ENCODE results near the gene RPS3. TPM values are rescaled to one million over a fixed set of nuclear protein-coding genes. Genes with fewer than 3 reads are reported as not detected.
A peak's percentile ranks its signal among the peaks of the same experiment; 100 is the strongest.

Gene RPS3
- total and polyA plus RNA-seq, 2 donors (not counting 3 experiments of a cell fraction or from before 2014, with no cell fraction given) = 2,973 to 3,734 TPM

DNA sequence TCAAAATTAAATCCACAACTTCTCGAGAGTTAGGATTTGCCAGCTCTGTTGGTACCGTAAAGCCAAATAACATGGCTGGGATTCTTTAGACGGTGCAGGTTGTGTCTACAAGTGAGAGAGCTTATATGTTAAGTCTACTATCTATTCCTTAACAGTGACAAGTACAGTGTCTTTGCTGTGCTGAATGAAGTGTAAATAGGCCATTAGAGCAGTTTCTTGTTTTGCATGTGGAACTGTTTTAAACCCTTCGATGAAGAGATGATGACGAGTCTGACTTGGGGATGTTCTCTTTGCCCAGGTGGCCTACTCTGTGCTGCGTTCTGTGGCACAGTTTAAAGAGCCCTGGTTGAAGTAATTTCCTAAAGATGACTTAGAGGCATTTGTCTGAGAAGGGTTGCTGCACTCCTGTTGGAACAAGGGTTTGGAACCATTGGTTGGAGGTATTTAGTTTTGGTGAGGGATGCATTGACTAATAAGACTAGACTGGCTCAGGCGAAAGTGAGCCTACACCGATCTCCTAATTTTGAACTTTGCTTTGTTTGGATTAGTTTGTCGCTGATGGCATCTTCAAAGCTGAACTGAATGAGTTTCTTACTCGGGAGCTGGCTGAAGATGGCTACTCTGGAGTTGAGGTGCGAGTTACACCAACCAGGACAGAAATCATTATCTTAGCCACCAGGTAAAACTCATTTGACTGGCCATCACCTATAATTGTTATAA, 988 bp downstream of the RPS3 start:
- dilution Hi-C loops (cut with MboI; ENCODE audit: extremely low pct_ligation_motif_present, low sequenced_read_pairs) = no loop called here
- Histone ChIP-seq H3K4me1 (ENCODE audit: control insufficient read depth, extremely low read depth, insufficient read depth, low read length) (peaks cover 45% of the 10 kb centered on the region), H3K9me1 (replicated peaks; ENCODE audit: control insufficient read depth, extremely low read depth, insufficient read depth, low read length) (no peaks in the 10 kb centered on the region), H3K36me3 (ENCODE audit: control insufficient read depth in 2 of 2, extremely low read depth in 1 of 2, insufficient read depth in 2 of 2, low read length in 2 of 2) (peaks cover 31 to 35% of the 10 kb centered on the region in 2 experiments), H3K79me2 (ENCODE audit: control insufficient read depth, insufficient read depth, low read length) (peaks cover 57% of the 10 kb centered on the region), H2AFZ (ENCODE audit: low read depth, low read length) (no peak overlapping the region), H3K4me3 (replicated peaks in 1 of 3; ENCODE audit: insufficient read depth in 1 of 3, low read depth in 1 of 3, low read length in 3 of 3) (peak overlapping the region; percentile 77 to 86 (median 80)), H3K27me3 (ENCODE audit: control insufficient read depth in 2 of 2, insufficient read depth in 2 of 2, low read length in 2 of 2) (no peaks in the 10 kb centered on the region), H3K9me3 (replicated peaks; ENCODE audit: control insufficient read depth, insufficient read depth, low read length) (no peaks in the 10 kb centered on the region), H3K4me2 (ENCODE audit: insufficient read depth, low read length) (peak overlapping the region; percentile 77), H3K27ac (ENCODE audit: insufficient read depth, low read depth, low read length) (peak overlapping the region; percentile 80), H3K9ac (replicated peaks; ENCODE audit: extremely low read depth, insufficient read depth, low read length) (peak overlapping the region; percentile 96), H4K20me1 (replicated peaks; ENCODE audit: control insufficient read depth, extremely low read depth, insufficient read depth, low read length) (peaks cover 9% of the 10 kb centered on the region)
- ChIA-PET POLR2A (interaction anchor here (1.2 kb wide), 1 partner anchor 68 kb away, joined by 3 read pairs; no protein-coding TSS in a partner anchor), CTCF (interaction anchor here (0.7 to 4.9 kb wide), 6 partner anchors 11 to 125 kb away, joined by 3 to 26 read pairs (median 4); partner anchors contain the start of gene GDPD5)
- DNase-seq (ENCODE audit: low read depth, low spot score) (peak; percentile 54), FAIRE-seq (peak; percentile 67)
- TF ChIP-seq, protein P1, sequence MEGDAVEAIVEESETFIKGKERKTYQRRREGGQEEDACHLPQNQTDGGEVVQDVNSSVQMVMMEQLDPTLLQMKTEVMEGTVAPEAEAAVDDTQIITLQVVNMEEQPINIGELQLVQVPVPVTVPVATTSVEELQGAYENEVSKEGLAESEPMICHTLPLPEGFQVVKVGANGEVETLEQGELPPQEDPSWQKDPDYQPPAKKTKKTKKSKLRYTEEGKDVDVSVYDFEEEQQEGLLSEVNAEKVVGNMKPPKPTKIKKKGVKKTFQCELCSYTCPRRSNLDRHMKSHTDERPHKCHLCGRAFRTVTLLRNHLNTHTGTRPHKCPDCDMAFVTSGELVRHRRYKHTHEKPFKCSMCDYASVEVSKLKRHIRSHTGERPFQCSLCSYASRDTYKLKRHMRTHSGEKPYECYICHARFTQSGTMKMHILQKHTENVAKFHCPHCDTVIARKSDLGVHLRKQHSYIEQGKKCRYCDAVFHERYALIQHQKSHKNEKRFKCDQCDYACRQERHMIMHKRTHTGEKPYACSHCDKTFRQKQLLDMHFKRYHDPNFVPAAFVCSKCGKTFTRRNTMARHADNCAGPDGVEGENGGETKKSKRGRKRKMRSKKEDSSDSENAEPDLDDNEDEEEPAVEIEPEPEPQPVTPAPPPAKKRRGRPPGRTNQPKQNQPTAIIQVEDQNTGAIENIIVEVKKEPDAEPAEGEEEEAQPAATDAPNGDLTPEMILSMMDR (IDR thresholded peaks at IDR 0.05; ENCODE audit: extremely low read depth in 1 of 2, insufficient read depth in 1 of 2, low read depth in 1 of 2, low read length in 2 of 2) = no peak
- TF ChIP-seq MYC (IDR thresholded peaks at IDR 0.05; ENCODE audit: low read depth, low read length) (no peak), FOS (IDR thresholded peaks at IDR 0.05; ENCODE audit: borderline replicate concordance, insufficient read depth, low read length) (no peak), POLR2A (IDR thresholded peaks at IDR 0.05; ENCODE audit: low read depth, low read length) (no peak), JUN (IDR thresholded peaks at IDR 0.05; ENCODE audit: borderline replicate concordance, insufficient read depth, insufficient read length, low read depth) (no peak), POLR2AphosphoS5 (IDR thresholded peaks at IDR 0.05; ENCODE audit: insufficient read depth, low read depth, low read length) (no peak), GATA2 (IDR thresholded peaks at IDR 0.05; ENCODE audit: insufficient read depth, insufficient read length, low read depth, low read length) (no peak), EZH2 (IDR thresholded peaks at IDR 0.05; ENCODE audit: borderline replicate concordance, low read depth, low read length, severe bottlenecking) (no peak)
- TF ChIP-seq, protein P2, sequence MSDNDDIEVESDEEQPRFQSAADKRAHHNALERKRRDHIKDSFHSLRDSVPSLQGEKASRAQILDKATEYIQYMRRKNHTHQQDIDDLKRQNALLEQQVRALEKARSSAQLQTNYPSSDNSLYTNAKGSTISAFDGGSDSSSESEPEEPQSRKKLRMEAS (IDR thresholded peaks at IDR 0.05; ENCODE audit: insufficient read depth, insufficient read length) = no peak
- TSS peak; percentile 90 for BruUV-seq (replicated peaks)
- intact Hi-C loops (cut with micrococcal nuclease) = no loop called here

All from endothelial cell of umbilical vein (primary cell).